ENCODE results near the gene CHTF18. TPM values are rescaled to one million over a fixed set of nuclear protein-coding genes. Genes with fewer than 3 reads are reported as not detected.

The CHTF18 gene
- total and polyA plus RNA-seq, 10 of the 15 experiments (the other 5 are each of a cell fraction or from before 2014, with no cell fraction given), result 1.6 to 87.8 (median 19.4) TPM

DNA sequence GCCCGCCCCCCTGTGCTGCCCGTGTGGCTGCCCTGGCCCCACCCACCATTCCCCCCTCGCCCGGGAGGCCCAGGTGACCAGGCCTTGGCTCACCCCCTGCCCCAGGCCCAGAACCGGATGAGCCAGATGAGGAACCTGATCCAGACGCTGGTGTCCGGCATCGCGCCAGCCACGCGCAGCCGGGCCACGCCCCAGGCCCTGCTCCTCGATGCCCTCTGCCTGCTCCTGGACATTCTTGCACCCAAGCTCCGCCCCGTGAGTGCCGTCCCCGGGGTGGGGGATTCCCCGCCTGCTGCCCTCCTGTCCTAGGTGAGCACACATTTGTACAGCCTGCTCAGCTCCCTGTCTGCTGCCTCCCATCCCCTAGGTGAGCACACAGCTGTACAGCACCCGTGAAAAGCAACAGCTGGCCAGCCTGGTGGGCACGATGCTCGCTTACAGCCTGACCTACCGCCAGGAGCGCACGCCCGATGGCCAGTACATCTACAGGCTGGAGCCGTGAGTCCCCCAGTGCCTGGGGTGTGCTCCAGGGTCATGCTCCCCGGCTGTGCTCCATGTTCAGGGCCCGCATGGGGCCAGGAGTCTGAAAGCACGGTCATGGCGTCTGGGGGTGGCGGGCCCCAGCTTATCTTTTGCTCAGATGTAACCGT is 7.3 kb downstream of the CHTF18 start:
- Histone ChIP-seq H3K27ac (ENCODE audit: control insufficient read depth, insufficient read depth) (no peak overlapping the region), H3K4me1 (ENCODE audit: control insufficient read depth, insufficient read depth, low read length) (no peaks in the 10 kb centered on the region), H3K9me3 (replicated peaks; ENCODE audit: control insufficient read depth, insufficient read depth, low read length) (no peaks in the 10 kb centered on the region), H3K79me2 (ENCODE audit: control insufficient read depth, insufficient read depth, low read length) (no peaks in the 10 kb centered on the region), H3K9ac (ENCODE audit: control insufficient read depth, insufficient read depth, low read length) (no peak overlapping the region), H3K27me3 (replicated peaks in 1 of 2; ENCODE audit: control insufficient read depth in 2 of 2, insufficient read depth in 2 of 2, low read length in 1 of 2) (peaks cover 0 to 2% of the 10 kb centered on the region in 2 experiments; a peak in 3 of 4 replicates), H3K36me3 (ENCODE audit: control insufficient read depth in 2 of 2, insufficient read depth in 2 of 2, low read length in 1 of 2) (peaks cover 0 to 13% of the 10 kb centered on the region in 2 experiments; a peak in 2 of 4 replicates), H4K20me1 (ENCODE audit: control insufficient read depth, insufficient read depth) (no peaks in the 10 kb centered on the region), H2AFZ (ENCODE audit: control insufficient read depth, low read depth, low read length) (no peak overlapping the region), H3K4me2 (ENCODE audit: control insufficient read depth, insufficient read depth) (no peak overlapping the region), H3K4me3 (no peak overlapping the region)
- in situ Hi-C loops (cut with MboI) (no loop called here), intact Hi-C loops (cut with micrococcal nuclease; ENCODE audit: unreplicated experiment) (no loop called here)
- no peak for FAIRE-seq
- DNase-seq (ENCODE audit: low read depth, low spot score), result no peak
- WGBS (ENCODE audit: insufficient coverage, insufficient replicate concordance, low lambda C conversion rate, missing lambda C conversion rate), result 83% methylated on average over 28 of the region's 33 CpGs
- POLR2A ChIA-PET, result no interaction called here
- RAD21 ChIA-PET (ENCODE audit: unreplicated experiment), result no interaction called here
- TF ChIP-seq, protein P1, sequence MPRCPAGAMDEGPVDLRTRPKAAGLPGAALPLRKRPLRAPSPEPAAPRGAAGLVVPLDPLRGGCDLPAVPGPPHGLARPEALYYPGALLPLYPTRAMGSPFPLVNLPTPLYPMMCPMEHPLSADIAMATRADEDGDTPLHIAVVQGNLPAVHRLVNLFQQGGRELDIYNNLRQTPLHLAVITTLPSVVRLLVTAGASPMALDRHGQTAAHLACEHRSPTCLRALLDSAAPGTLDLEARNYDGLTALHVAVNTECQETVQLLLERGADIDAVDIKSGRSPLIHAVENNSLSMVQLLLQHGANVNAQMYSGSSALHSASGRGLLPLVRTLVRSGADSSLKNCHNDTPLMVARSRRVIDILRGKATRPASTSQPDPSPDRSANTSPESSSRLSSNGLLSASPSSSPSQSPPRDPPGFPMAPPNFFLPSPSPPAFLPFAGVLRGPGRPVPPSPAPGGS (IDR thresholded peaks at IDR 0.05; ENCODE audit: borderline replicate concordance, insufficient read depth, low read depth, low read length, poor library complexity, severe bottlenecking), result no peak
- TF ChIP-seq TCF12 (IDR thresholded peaks at IDR 0.05; ENCODE audit: low read depth, low read length) (no peak), IKZF2 (IDR thresholded peaks at IDR 0.05) (no peak)
- TF ChIP-seq, protein P2, sequence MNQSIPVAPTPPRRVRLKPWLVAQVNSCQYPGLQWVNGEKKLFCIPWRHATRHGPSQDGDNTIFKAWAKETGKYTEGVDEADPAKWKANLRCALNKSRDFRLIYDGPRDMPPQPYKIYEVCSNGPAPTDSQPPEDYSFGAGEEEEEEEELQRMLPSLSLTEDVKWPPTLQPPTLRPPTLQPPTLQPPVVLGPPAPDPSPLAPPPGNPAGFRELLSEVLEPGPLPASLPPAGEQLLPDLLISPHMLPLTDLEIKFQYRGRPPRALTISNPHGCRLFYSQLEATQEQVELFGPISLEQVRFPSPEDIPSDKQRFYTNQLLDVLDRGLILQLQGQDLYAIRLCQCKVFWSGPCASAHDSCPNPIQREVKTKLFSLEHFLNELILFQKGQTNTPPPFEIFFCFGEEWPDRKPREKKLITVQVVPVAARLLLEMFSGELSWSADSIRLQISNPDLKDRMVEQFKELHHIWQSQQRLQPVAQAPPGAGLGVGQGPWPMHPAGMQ (IDR thresholded peaks at IDR 0.05; ENCODE audit: borderline replicate concordance), result no peak
- TF ChIP-seq, protein P3, sequence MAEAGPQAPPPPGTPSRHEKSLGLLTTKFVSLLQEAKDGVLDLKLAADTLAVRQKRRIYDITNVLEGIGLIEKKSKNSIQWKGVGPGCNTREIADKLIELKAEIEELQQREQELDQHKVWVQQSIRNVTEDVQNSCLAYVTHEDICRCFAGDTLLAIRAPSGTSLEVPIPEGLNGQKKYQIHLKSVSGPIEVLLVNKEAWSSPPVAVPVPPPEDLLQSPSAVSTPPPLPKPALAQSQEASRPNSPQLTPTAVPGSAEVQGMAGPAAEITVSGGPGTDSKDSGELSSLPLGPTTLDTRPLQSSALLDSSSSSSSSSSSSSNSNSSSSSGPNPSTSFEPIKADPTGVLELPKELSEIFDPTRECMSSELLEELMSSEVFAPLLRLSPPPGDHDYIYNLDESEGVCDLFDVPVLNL (IDR thresholded peaks at IDR 0.05; ENCODE audit: low read depth, low read length), result no peak
- no TSS peak for BruUV-seq (replicated peaks)
- CTCF ChIA-PET, result no interaction called here
- ATAC-seq, result no peak
- SMC1A ChIA-PET (ENCODE audit: uncharacterized antibody, unreplicated experiment), result no interaction called here

All from GM12878 (cell line).